Prostate gland (tissue), 2 donors: ENCODE results near the gene JMJD8. TPM values are rescaled to one million over a fixed set of nuclear protein-coding genes. Genes with fewer than 3 reads are reported as not detected.

Source experiments
- DNase-seq: peaks from one replicate; pipeline ENCODE4 v3.0.0-alpha.2; 2019; ENCODE audit warnings: low spot score
- H3K27ac ChIP-seq, 2 donors: fragments of 200-600 bp; sonication (generic); 2 replicates each; pipeline ENCODE4 v1.5.1; 2017 to 2019
- H3K27me3 ChIP-seq: fragments of 200-600 bp; sonication (generic); replicated peaks from 2 replicates; pipeline ENCODE4 v1.5.1; 2019; ENCODE audit not compliant: insufficient read depth
- H3K36me3 ChIP-seq, 2 donors: fragments of 200-600 bp; sonication (generic); 1 replicate in 1 of 2; 2 replicates in 1 of 2; pipeline versions ENCODE4 v1.5.1 to v1.8.1; 2017 to 2019
- H3K4me1 ChIP-seq: fragments of 200-600 bp; sonication (generic); replicated peaks from 2 replicates; pipeline ENCODE4 v1.5.1; 2019
- H3K4me3 ChIP-seq, 2 donors: fragments of 200-600 bp; sonication (generic); 2 replicates each; pipeline ENCODE4 v1.5.1; 2017 to 2019
- H3K9me3 ChIP-seq: fragments of 200-600 bp; sonication (generic); 2 replicates; pipeline ENCODE4 v1.5.1; 2017
- POLR2A ChIP-seq: fragments of 450-650 bp; IDR thresholded peaks from one replicate; pipeline ENCODE4 v1.6.1; 2016; ENCODE audit warnings: antibody characterized with exemption, mild to moderate bottlenecking
- POLR2AphosphoS5 ChIP-seq: sonication (generic); formaldehyde crosslinking; IDR thresholded peaks from one replicate; pipeline ENCODE4 v1.6.1; 2017; ENCODE audit warnings: antibody characterized with exemption
- WGBS: methylation state at CpG from one replicate; pipeline ENCODE4 v1.1.5; 2018; 5-methylcytosine and 5-hydroxymethylcytosine counted together
- intact Hi-C: fragments of 100-400 bp; cut with DNase I; formaldehyde crosslinking; loops from one replicate; pipeline ENCODE4 v1.14.2; 2022
- total RNA-seq, 2 donors: library from RNA; depleted of rRNA; stranded (reverse); fragments of >200 nt; gene quantifications; one replicate each; pipeline ENCODE4 v1.1.0, GENCODE V29; 2016
- TF ChIP-seq, protein P1 (sequence below), 4 experiments: fragments of 200-600 bp in 2 of 4; fragments of 450-650 bp in 2 of 4; sonication (generic) in 2 of 4; IDR thresholded peaks; 1 replicate in 3 of 4; 2 replicates in 1 of 4; pipeline ENCODE4 v1.5.1; 2016 to 2019; ENCODE audit warnings: antibody characterized with exemption in 4 of 4, mild to moderate bottlenecking in 2 of 4, moderate library complexity in 2 of 4

Gene JMJD8
- total RNA-seq, 2 donors from 2014 or later = 121 to 132 TPM

DNA sequence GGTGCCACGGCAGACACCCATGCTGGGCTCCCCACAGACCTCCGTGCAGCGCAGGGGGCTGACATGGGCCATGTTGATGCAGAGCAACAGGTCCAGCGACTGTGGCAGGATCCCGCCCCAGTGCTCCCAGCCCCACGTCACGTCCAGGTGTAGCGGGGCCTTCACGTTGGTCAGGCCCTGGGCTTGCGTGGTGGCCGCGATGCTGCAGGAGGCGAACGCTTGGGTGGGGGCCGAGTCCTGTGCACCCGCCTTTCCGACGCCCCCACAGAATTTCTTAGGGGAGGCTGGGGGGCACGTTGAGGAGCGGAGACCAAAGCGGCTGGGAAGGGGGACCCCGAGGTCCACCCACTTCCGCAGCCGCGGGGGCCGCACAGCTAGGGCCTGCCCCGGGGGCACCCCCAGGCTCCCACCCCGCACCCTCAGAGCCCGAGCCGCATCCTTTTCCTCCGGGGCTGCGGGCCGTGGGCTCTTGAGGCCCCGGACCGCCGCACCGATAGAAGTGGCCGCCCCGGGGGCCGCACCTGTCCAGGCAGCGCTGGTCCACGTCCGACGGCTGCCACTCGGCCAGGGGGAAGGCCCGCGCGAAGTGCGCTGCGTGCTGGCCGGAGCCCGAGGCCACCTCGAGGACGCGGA is 48.4 kb downstream of the JMJD8 start:
- intact Hi-C loops = loop anchor here (2.0 kb wide), 1 partner anchor 47 kb away; no protein-coding TSS in a partner anchor
- WGBS = 3% methylated on average over 52 of the region's 55 CpGs
- peaks cover 9% of the 10 kb centered on the region for H3K4me1 ChIP-seq

DNA sequence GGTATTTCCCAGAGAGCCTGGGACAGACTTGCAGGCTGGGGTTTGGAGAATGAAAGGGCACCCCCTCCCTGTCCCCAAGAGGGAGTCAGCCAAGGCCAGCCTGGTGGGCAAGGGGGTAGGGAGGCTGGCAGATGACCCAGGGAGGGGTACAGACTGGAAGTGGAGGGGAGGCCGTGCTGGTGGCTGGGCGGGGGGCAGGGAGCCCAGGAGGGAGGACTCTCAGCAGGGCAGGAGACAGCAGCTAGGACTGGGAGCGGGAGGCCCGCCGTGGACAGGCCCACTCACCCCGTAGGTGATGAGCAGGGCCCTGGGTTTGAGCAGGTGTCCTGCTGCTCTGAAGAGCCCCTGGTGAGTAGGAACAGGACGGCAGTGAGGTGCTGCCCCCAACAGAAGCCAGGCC is 49.1 kb downstream of the JMJD8 start:
- Histone ChIP-seq H3K27me3 (no peaks in the 10 kb centered on the region), H3K4me1 (peaks cover 9% of the 10 kb centered on the region), H3K9me3 (no peaks in the 10 kb centered on the region), H3K27ac (no peak overlapping the region), H3K36me3 (no peaks in the 10 kb centered on the region), H3K4me3 (peak overlapping the region in 1 of 2 donors; percentile 64)
- intact Hi-C loops = no loop called here
- TF ChIP-seq, protein P1, sequence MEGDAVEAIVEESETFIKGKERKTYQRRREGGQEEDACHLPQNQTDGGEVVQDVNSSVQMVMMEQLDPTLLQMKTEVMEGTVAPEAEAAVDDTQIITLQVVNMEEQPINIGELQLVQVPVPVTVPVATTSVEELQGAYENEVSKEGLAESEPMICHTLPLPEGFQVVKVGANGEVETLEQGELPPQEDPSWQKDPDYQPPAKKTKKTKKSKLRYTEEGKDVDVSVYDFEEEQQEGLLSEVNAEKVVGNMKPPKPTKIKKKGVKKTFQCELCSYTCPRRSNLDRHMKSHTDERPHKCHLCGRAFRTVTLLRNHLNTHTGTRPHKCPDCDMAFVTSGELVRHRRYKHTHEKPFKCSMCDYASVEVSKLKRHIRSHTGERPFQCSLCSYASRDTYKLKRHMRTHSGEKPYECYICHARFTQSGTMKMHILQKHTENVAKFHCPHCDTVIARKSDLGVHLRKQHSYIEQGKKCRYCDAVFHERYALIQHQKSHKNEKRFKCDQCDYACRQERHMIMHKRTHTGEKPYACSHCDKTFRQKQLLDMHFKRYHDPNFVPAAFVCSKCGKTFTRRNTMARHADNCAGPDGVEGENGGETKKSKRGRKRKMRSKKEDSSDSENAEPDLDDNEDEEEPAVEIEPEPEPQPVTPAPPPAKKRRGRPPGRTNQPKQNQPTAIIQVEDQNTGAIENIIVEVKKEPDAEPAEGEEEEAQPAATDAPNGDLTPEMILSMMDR (IDR thresholded peaks at IDR 0.05) = no peak
- WGBS = 88% methylated on average over 7 of the region's 7 CpGs
- DNase-seq = no peak

More for the DNA sequence above, 48.4 kb downstream of the JMJD8 start:
- H3K9me3 ChIP-seq = no peaks in the 10 kb centered on the region
- H3K4me3 ChIP-seq = peak overlapping the region; percentile 49 to 64
- no peaks in the 10 kb centered on the region for H3K27me3 ChIP-seq
- no peak for DNase-seq
- TF ChIP-seq, protein P1 (IDR thresholded peaks at IDR 0.05) = no peak
- TF ChIP-seq POLR2A (no peak), POLR2AphosphoS5 (no peak)
- H3K27ac ChIP-seq = peak overlapping the region; percentile 97
- H3K36me3 ChIP-seq = no peaks in the 10 kb centered on the region

- intact Hi-C loops = no loop called here
- 89% methylated on average over 22 of the region's 22 CpGs for WGBS
Observed at GRCh38 chr16:634051-634670, 50.0 kb downstream of the JMJD8 start.

GRCh38 chr16:633336-634050 is 50.6 kb downstream of the JMJD8 start:
- no peaks in the 10 kb centered on the region for H3K9me3 ChIP-seq
- H3K27me3 ChIP-seq = no peaks in the 10 kb centered on the region
- 96% methylated on average over 67 of the region's 74 CpGs for WGBS
- no peak overlapping the region for H3K27ac ChIP-seq
- TF ChIP-seq POLR2AphosphoS5 (no peak), POLR2A (no peak)
- TF ChIP-seq, protein P1 (IDR thresholded peaks at IDR 0.05) = no peak
- H3K4me1 ChIP-seq = peaks cover 9% of the 10 kb centered on the region
- H3K4me3 ChIP-seq = no peak overlapping the region
- H3K36me3 ChIP-seq = no peaks in the 10 kb centered on the region
- no peak for DNase-seq
- intact Hi-C loops = no loop called here

More at GRCh38 chr16:634051-634670, 50.0 kb downstream of the JMJD8 start:
- H3K9me3 ChIP-seq = no peaks in the 10 kb centered on the region
- no peaks in the 10 kb centered on the region for H3K27me3 ChIP-seq
- no peaks in the 10 kb centered on the region for H3K36me3 ChIP-seq
- H3K4me3 ChIP-seq = no peak overlapping the region
- no peak for DNase-seq
- no peak for TF ChIP-seq POLR2AphosphoS5
- TF ChIP-seq POLR2A = no peak
- TF ChIP-seq, protein P1 (IDR thresholded peaks at IDR 0.05) = no peak
- peaks cover 9% of the 10 kb centered on the region for H3K4me1 ChIP-seq
- no peak overlapping the region for H3K27ac ChIP-seq
